Rectal smooth muscle tissue (tissue), 1 donor: ENCODE results near the gene USH1G.

Source experiments
- H3K27ac ChIP-seq: one replicate; pipeline ENCODE4 v1.7.0; 2013; ENCODE audit warnings: low read depth, low read length, inconsistent platforms
- H3K27me3 ChIP-seq: one replicate; pipeline ENCODE4 v1.7.0; 2013; ENCODE audit warnings: low read length; ENCODE audit not compliant: control insufficient read depth, insufficient read depth
- H3K36me3 ChIP-seq: one replicate; pipeline ENCODE4 v1.7.0; 2013; ENCODE audit warnings: low read length; ENCODE audit not compliant: control insufficient read depth, insufficient read depth
- H3K4me1 ChIP-seq: one replicate; pipeline ENCODE4 v1.7.0; 2013; ENCODE audit warnings: low read length; ENCODE audit not compliant: control insufficient read depth, insufficient read depth
- H3K4me3 ChIP-seq: one replicate; pipeline ENCODE4 v1.7.0; 2013; ENCODE audit warnings: low read length
- H3K9ac ChIP-seq: one replicate; pipeline ENCODE4 v1.7.0; 2013; ENCODE audit warnings: low read length

The USH1G gene

GRCh38 chr17:74936470-74936799 lies 13.4 kb upstream of the USH1G start:
- H3K27me3 ChIP-seq: peaks cover 34% of the 10 kb centered on the region
- no peak overlapping the region for H3K9ac ChIP-seq
- H3K4me3 ChIP-seq: no peak overlapping the region
- H3K36me3 ChIP-seq: no peaks in the 10 kb centered on the region
- H3K27ac ChIP-seq: no peak overlapping the region
- no peaks in the 10 kb centered on the region for H3K4me1 ChIP-seq

DNA sequence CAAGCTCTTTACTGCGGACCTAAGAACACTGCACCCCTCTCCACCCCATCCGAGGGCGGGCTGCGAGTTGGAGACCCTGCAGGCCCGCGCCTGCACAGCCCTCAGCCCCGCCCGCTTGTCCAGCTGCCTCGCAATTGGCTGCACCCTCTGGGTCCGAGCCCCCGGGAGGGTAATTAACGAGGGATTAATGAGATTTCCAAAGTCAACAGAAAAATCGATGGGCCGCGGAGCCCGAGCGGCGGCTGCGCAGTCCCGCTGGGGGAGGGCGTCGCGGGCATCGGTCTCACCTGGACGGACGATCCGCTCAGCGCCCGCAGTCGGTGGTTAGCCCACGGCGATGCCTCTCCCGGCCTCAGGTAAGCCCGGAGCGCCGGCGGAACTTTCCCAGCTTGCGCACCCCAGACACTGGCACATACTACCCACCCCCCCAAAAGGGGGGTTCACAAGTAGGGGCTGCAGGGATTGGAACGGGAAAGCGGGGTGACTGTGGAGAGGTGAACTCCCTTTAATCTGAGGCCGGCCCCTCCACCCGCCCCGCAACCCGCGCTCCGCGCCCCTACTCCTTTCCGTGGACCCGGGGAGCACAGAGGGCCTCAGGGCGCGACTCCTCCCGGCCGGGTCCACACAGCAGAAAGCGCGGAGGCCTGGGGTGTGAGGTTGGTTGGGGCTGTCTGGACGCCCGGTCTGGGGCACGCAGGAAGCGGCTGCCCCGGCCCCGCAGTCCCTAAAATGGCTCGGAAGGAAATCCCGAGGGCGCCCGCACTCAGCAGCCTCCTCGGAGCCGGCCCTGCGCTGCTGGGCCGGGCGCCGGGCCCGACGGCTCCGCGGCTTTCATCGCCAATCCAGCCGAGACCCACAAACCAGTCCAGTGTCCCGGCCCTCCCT lies 12.8 kb upstream of the USH1G start, which contains the start of gene OTOP3:
TSS of gene OTOP3 (plus strand) at position 314 of the 885 bp plus-strand sequence. CDS start at position 338, 24 bp downstream.
- Histone ChIP-seq H3K4me3 (no peak within 1 kb of the TSS), H3K27ac (no peak within 1 kb of the TSS), H3K9ac (no peak within 1 kb of the TSS), H3K36me3 (no peaks in the 10 kb centered on the region), H3K4me1 (no peaks in the 10 kb centered on the region), H3K27me3 (peaks cover 36% of the 10 kb centered on the region)

DNA sequence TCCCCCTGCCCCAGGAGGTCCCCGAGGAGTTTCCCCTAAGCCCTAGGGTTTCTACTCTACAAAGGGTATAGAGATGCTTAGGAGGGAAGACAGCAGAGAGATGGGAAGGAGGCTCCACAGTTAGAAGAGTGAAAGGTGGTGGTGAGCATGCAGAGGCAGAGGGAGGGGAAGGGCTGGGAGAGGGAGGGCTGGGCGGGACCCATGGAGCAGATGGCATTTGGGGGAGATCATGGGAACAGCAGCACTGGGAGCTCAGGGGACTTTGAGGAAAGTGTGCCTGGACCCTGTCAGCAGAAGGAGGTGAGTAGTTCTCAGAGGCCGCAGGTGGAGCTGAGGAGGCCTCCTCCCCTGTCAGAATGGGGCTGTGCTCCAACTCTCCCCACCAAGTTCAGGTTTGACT lies 12.0 kb upstream of the USH1G start:
- Histone ChIP-seq H3K4me3 (no peak overlapping the region), H3K9ac (no peak overlapping the region), H3K4me1 (no peaks in the 10 kb centered on the region), H3K27ac (no peak overlapping the region), H3K27me3 (peaks cover 36% of the 10 kb centered on the region), H3K36me3 (no peaks in the 10 kb centered on the region)

- Histone ChIP-seq H3K36me3 (no peaks in the 10 kb centered on the region), H3K4me1 (no peaks in the 10 kb centered on the region), H3K27me3 (peaks cover 21% of the 10 kb centered on the region), H3K4me3 (no peak overlapping the region), H3K9ac (no peak overlapping the region), H3K27ac (no peak overlapping the region)
These were observed 7.5 kb upstream of the USH1G start for GRCh38 chr17:74930535-74931036.

GRCh38 chr17:74928786-74929185 lies 5.7 kb upstream of the USH1G start:
- Histone ChIP-seq H3K4me3 (no peak overlapping the region), H3K27ac (no peak overlapping the region), H3K9ac (no peak overlapping the region), H3K36me3 (no peaks in the 10 kb centered on the region), H3K4me1 (no peaks in the 10 kb centered on the region), H3K27me3 (peaks cover 35% of the 10 kb centered on the region)

DNA sequence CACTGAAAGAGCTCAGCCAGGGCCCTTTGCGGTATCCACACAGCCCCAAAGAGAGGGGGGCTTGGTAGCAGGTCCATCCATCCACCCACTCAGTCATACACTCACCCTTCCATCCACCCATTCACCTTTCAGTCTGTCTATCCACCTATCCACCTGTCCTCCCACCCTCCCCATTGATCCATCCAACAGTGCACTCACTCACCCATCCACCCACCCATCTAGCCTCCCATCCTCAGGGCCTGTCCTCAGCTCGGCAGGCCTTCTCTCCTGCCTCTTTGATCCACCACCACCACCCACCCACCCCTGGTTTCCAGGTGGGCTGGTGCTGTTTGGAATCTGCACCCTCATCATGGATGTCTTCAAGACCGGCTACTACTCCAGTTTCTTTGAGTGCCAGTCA lies 2.2 kb upstream of the USH1G start:
- Histone ChIP-seq H3K4me3 (no peak overlapping the region), H3K27ac (no peak overlapping the region), H3K4me1 (no peaks in the 10 kb centered on the region), H3K27me3 (peaks cover 35% of the 10 kb centered on the region), H3K9ac (no peak overlapping the region), H3K36me3 (no peaks in the 10 kb centered on the region)

DNA sequence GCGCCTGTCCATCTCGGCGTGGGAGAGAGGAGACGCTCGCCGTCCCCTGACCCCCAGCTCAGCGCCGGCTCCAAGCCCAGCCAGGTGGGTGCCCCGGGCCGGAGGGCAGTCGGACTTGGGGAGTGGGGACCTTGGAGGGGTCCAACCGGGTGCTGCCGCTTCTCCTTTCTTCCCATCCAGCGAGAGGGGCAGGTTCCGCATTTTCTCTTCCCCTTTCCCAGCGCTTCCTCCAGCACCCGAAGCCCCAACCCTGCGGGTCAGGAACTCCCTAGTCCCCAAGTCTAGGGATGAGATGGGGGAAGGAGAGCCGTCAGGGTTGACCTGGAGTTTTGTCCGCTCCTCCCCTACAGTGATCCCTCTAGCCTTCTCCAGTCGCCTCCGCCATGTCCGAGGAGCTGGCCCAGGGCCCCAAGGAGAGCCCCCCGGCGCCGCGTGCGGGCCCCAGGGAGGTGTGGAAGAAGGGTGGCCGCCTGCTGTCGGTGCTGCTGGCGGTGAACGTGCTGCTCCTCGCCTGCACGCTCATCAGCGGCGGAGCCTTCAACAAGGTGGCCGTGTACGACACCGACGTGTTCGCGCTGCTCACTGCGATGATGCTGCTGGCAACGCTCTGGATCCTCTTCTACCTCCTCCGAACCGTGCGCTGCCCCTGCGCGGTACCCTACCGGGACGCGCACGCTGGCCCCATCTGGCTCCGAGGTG lies 1.3 kb upstream of the USH1G start, which contains the start of gene OTOP2:
TSS of gene OTOP2 (plus strand) at position 24 of the 699 bp plus-strand sequence. CDS start at position 384, 360 bp downstream.
- Histone ChIP-seq H3K4me1 (no peaks in the 10 kb centered on the region), H3K27me3 (peaks cover 35% of the 10 kb centered on the region), H3K36me3 (no peaks in the 10 kb centered on the region), H3K27ac (no peak within 1 kb of the TSS), H3K4me3 (no peak within 1 kb of the TSS), H3K9ac (no peak within 1 kb of the TSS)

DNA sequence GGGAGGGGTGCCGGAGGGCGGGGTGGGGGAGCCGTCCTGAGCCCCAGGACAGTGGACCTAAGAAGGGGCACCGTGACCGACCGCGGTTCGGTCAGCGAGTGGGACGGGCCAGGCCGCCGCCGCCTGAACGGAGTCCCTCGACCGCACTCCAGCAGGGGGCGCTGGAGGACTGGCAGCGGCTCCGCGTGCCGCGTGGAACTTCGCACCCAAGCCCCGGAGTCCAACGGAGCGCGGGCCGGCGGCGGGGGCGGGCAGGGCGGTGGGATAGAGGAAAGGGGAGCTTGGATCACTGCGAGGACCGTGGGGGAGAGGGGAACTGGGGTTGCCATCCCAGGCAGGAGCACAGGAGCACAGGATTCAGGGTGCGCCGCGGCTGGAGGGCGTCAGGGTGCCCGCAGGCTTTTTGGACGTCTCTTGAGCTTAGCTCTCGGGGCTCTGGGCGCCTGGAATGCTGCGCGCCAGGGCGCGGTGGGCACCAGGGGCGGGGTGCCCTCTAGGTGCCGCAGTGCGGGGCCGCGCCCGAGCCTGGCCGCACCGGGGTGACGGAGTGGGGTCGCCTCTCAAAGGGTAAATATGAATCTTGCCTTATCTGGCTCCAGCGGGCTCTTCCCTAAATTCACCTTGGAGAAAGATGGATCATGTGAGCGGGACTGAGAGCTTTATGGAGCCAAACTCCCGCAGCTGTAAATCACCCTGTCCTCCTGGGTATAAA lies 639 bp upstream of the USH1G start:
- no peak overlapping the region for H3K27ac ChIP-seq
- H3K9ac ChIP-seq: no peak overlapping the region
- H3K4me3 ChIP-seq: no peak overlapping the region
- H3K4me1 ChIP-seq: no peaks in the 10 kb centered on the region
- H3K36me3 ChIP-seq: no peaks in the 10 kb centered on the region
- peaks cover 35% of the 10 kb centered on the region for H3K27me3 ChIP-seq

DNA sequence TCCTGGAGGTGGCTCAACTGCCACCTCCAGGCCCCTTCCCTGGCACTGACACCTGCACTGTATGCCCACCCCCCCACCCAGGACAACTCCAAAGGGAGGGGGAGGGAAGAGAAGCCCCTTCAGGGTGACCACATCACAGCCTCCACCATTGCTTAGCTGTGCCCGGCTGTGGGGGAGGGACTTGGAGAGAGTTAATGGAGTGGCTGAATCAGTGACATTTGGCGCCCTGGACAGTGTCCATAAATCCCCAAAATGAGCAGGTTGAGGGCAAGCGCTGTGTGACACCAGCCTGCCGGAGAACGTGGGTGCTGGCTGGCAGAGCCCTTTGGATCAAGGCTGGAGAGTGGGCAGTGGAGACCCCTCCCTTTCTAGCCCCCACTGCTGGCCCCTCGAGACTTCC lies 883 bp downstream of the USH1G start:
- no peaks in the 10 kb centered on the region for H3K4me1 ChIP-seq
- H3K4me3 ChIP-seq: no peak overlapping the region
- H3K9ac ChIP-seq: no peak overlapping the region
- H3K27me3 ChIP-seq: peaks cover 33% of the 10 kb centered on the region
- H3K27ac ChIP-seq: no peak overlapping the region
- no peaks in the 10 kb centered on the region for H3K36me3 ChIP-seq

- Histone ChIP-seq H3K27ac (no peak overlapping the region), H3K36me3 (no peaks in the 10 kb centered on the region), H3K4me1 (no peaks in the 10 kb centered on the region), H3K27me3 (peaks cover 29% of the 10 kb centered on the region), H3K9ac (no peak overlapping the region), H3K4me3 (no peak overlapping the region)
These were observed 1.3 kb downstream of the USH1G start for GRCh38 chr17:74921769-74922168.

- Histone ChIP-seq H3K36me3 (no peaks in the 10 kb centered on the region), H3K4me1 (no peaks in the 10 kb centered on the region), H3K27me3 (peaks cover 29% of the 10 kb centered on the region), H3K4me3 (no peak overlapping the region), H3K27ac (no peak overlapping the region), H3K9ac (no peak overlapping the region)
These were observed 1.9 kb downstream of the USH1G start for GRCh38 chr17:74921026-74921681.

DNA sequence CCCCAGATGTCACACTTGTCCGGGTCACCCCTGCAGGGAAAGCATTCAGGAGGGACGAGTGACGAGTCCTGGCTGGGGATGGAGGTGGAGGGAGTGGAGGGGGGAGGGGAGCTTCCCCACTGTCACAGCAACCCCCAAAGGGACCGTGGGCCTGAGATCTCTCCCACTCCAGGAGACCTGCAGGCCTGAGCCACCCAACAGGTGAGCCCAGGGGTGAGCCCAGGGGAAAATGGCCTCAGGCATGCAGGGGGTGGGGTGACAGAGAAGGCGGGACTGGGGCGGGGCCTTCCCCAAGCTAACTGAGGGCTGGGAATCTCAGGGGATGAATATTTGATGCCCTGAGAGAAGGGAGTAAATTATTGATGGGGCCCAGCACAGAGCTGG lies 2.4 kb downstream of the USH1G start:
- Histone ChIP-seq H3K27ac (no peak overlapping the region), H3K27me3 (peaks cover 27% of the 10 kb centered on the region)

More for the DNA sequence above, 2.4 kb downstream of the USH1G start:
- H3K36me3 ChIP-seq: no peaks in the 10 kb centered on the region
- H3K4me3 ChIP-seq: no peak overlapping the region
- no peaks in the 10 kb centered on the region for H3K4me1 ChIP-seq
- no peak overlapping the region for H3K9ac ChIP-seq
